Embryonic facial prominence (tissue), 1 donor: ENCODE data around the gene SLC2A5.

Source experiments
- DNase-seq: peaks from one replicate; pipeline ENCODE4 v3.0.0-alpha.2; 2016; ENCODE audit errors: extremely low spot score

Gene SLC2A5

GRCh38 chr1:9062846-9063245 lies 6.6 kb downstream of the SLC2A5 start:
- DNase-seq = no peak

- DNase-seq = no peak
Measured at GRCh38 chr1:9062021-9062471, 7.4 kb downstream of the SLC2A5 start.

- no peak for DNase-seq
Measured at GRCh38 chr1:9061252-9061960, 8.0 kb downstream of the SLC2A5 start.

GRCh38 chr1:9059891-9060744 lies 9.3 kb downstream of the SLC2A5 start:
- DNase-seq = no peak

- no peak for DNase-seq
Measured at GRCh38 chr1:9058465-9058864, 11.0 kb downstream of the SLC2A5 start.

GRCh38 chr1:9057851-9058250 lies 11.6 kb downstream of the SLC2A5 start:
- DNase-seq = no peak

GRCh38 chr1:9052272-9053049 lies 17.0 kb downstream of the SLC2A5 start:
- no peak for DNase-seq

- no peak for DNase-seq
Measured at GRCh38 chr1:9051379-9051778, 18.1 kb downstream of the SLC2A5 start.

GRCh38 chr1:9050803-9051202 lies 18.6 kb downstream of the SLC2A5 start:
- no peak for DNase-seq

- no peak for DNase-seq
Measured at GRCh38 chr1:9048551-9048950, 20.9 kb downstream of the SLC2A5 start.

- no peak for DNase-seq
Measured at GRCh38 chr1:9047019-9047418, 22.4 kb downstream of the SLC2A5 start.

- DNase-seq = no peak
Measured at GRCh38 chr1:9045861-9046510, 23.4 kb downstream of the SLC2A5 start.

GRCh38 chr1:9044236-9044635 lies 25.2 kb downstream of the SLC2A5 start:
- no peak for DNase-seq

- no peak for DNase-seq
Measured at GRCh38 chr1:9042272-9042671, 27.2 kb downstream of the SLC2A5 start.

GRCh38 chr1:9041116-9041779 lies 28.2 kb downstream of the SLC2A5 start:
- DNase-seq = no peak

GRCh38 chr1:9040659-9041030 lies 28.8 kb downstream of the SLC2A5 start:
- DNase-seq = no peak

GRCh38 chr1:9039761-9040658 lies 29.4 kb downstream of the SLC2A5 start:
- DNase-seq = no peak

GRCh38 chr1:9038881-9039760 lies 30.3 kb downstream of the SLC2A5 start:
- no peak for DNase-seq

- DNase-seq = no peak
Measured at GRCh38 chr1:9038338-9038650, 31.1 kb downstream of the SLC2A5 start.
